HG02623 (cell line): ENCODE measurements around the gene POU2F2.

Experiments used
- ATAC-seq: cut with Tn5 transposase; IDR thresholded peaks from one replicate; pipeline ENCODE4 v1.9.1; 2021; ENCODE audit warnings: moderate library complexity; ENCODE audit not compliant: unreplicated experiment

The POU2F2 gene

DNA sequence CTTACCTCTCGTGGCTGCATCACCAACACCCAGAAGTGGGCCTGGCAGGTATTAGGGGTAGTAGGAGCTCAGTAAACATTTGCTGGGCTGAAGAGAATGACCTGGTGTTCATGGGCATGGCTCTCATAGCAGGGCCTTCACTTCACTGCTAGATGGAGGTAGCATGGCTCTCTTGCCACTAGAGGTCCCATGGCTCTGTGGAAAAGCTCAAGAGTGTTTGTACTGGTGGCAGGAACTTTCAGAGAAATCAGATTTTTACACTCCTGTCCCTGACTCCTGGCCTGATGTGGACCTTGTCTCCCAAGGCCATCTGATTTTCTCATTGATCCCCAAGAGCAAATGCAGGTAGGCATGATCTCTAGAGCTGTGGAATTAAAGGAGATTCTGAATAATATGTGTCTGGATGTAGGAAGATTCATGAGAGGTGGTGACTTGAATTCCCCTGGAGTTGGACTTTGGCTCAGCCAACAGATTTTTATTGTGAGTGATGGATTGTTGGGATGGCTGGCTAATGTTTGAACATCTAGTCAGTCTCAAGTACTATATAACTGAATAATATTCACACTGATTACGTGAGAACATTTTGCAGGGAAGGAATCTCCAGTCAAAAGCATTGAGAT, 50.6 kb downstream of the POU2F2 start:
- ATAC-seq = no peak

DNA sequence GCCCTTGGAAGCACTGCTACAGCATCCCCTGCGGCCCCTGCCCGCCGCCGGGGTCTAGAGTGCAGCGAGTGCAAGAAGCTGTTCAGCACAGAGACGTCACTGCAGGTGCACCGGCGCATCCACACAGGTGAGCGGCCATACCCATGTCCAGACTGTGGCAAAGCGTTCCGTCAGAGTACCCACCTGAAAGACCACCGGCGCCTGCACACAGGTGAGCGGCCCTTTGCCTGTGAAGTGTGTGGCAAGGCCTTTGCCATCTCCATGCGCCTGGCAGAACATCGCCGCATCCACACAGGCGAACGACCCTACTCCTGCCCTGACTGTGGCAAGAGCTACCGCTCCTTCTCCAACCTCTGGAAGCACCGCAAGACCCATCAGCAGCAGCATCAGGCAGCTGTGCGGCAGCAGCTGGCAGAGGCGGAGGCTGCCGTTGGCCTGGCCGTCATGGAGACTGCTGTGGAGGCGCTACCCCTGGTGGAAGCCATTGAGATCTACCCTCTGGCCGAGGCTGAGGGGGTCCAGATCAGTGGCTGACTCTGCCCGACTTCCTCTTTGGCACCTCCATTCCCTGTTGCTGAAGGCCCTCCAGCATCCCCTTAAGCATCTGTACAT, 51.4 kb downstream of the POU2F2 start:
- ATAC-seq = no peak

DNA sequence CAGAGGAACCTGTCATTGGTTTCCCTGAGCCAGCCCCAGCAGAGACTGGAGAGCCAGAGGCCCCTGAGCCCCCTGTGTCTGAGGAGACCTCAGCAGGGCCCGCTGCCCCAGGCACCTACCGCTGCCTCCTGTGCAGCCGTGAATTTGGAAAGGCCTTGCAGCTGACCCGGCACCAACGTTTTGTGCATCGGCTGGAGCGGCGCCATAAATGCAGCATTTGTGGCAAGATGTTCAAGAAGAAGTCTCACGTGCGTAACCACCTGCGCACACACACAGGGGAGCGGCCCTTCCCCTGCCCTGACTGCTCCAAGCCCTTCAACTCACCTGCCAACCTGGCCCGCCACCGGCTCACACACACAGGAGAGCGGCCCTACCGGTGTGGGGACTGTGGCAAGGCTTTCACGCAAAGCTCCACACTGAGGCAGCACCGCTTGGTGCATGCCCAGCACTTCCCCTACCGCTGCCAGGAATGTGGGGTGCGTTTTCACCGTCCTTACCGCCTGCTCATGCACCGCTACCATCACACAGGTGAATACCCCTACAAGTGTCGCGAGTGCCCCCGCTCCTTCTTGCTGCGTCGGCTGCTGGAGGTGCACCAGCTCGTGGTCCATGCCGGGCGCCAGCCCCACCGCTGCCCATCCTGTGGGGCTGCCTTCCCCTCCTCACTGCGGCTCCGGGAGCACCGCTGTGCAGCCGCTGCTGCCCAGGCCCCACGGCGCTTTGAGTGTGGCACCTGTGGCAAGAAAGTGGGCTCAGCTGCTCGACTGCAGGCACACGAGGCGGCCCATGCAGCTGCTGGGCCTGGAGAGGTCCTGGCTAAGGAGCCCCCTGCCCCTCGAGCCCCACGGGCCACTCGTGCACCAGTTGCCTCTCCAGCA, 52.1 kb downstream of the POU2F2 start:
- no peak for ATAC-seq

DNA sequence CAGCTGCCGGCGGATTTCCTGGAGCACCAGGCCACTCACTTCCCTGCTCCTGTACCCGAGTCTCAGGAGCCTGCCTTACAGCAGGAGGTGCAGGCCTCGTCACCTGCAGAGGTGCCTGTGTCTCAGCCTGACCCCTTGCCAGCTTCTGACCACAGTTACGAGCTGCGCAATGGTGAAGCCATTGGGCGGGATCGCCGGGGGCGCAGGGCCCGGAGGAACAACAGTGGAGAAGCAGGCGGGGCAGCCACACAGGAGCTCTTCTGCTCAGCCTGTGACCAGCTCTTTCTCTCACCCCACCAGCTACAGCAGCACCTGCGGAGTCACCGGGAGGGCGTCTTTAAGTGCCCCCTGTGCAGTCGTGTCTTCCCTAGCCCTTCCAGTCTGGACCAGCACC, 53.0 kb downstream of the POU2F2 start:
- no peak for ATAC-seq

DNA sequence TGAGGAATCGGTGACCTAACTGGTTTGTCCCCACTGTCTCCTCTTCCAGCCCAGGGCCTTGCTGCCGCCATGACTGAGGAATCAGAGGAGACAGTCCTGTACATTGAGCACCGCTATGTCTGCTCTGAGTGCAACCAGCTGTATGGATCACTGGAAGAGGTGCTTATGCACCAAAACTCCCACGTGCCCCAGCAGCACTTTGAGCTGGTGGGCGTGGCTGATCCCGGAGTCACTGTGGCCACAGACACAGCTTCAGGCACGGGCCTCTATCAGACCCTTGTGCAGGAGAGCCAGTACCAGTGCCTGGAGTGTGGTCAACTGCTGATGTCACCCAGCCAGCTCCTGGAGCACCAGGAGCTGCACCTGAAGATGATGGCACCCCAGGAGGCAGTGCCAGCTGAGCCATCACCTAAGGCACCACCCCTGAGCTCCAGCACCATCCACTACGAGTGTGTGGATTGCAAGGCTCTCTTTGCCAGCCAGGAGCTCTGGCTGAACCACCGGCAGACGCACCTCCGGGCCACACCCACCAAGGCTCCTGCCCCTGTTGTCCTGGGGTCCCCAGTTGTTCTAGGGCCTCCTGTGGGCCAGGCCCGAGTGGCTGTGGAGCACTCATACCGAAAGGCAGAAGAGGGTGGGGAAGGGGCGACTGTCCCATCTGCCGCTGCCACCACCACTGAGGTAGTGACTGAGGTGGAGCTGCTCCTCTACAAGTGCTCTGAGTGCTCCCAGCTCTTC, 53.5 kb downstream of the POU2F2 start:
- no peak for ATAC-seq

DNA sequence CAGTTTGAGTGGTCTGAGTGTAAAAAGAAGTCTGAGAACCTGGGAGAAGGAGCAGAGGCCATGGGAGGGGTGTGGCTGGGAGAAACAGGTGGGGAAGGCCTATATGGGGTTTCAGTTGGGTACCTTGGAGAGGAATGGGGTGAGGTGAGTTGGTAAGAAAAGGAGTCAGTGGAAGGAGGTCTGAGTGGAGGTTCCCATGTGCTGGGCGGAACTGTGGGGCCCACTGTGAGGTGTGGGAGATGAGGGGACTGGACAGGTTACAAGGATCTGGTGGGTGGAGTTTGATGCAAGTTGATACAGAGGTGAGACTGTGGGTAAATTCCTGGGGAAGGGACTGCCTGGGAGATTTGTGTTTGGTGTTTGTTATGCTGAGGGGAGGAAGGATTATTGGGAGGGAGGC, 54.2 kb downstream of the POU2F2 start:
- no peak for ATAC-seq

DNA sequence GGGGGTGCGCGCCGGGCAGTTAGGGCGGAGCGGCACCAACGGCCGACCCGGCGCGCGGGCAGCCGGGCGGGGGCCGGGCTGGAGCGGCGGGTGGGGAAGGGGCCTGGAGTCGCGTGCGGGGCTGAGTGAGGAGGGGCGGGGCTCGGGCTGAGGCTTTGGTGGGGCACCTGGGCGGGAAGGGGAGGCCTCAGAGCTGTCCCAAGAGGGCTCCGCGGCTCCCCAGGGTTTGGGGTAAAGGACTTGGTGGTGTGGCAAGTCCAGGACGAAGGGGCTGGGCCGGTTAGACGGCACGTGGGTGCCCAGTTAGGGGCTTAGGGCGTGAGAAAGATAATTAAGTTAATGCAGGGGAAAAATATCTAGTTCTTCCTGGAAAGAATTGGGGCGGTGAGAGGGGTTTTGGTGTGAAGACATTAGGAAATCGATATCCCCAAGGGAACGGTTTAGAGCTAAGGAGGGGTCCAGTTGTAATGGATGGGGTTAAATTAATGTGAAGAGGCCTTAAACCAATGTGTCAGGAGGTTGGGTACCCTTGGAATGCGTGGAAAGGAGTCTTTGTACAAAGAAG, 55.8 kb downstream of the POU2F2 start:
- ATAC-seq = no peak

DNA sequence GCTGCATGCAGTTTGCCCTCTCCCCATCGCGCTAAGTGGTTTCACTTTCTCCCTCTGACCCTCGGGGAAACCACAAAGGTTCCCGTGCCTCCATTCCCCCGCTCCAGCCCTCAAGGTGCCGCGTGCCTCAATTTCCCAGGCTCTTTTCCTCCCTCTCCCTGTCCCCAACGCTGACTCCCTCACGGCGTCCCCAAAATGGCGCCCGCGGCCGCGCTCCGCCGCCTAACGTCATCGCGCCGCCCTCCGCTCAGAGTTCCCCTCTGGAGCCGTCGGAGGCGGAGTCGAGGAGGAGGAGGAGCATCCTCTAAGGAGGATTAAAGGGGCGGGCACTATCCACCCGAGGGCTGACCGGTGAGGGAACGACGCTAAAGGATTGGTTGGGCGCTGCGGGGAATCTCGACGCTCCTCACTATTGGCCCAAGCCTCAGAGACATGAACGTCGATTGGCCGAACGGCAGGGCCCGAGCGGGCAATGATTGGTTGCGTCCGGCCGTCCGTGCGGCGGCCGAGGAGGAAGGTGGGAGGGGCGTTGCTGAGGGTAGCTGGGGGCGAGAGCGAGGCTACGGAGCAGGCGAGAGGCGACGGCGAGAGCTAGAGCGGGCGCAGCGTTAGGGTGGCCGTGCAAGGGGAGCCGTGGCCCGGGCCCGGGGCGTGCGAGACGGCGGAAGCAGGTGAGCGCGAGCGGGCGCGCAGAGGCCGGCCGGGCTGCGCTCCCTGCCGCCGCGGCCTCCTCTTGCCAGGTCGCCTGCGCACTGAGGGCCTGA, 56.4 kb downstream of the POU2F2 start, which contains the start of gene ZNF574:
Gene ZNF574 (plus strand): TSS at position 551 of the 764 bp plus-strand sequence. CDS start 2,441 bp downstream, outside the sequence.
- ATAC-seq = peak; percentile 92

DNA sequence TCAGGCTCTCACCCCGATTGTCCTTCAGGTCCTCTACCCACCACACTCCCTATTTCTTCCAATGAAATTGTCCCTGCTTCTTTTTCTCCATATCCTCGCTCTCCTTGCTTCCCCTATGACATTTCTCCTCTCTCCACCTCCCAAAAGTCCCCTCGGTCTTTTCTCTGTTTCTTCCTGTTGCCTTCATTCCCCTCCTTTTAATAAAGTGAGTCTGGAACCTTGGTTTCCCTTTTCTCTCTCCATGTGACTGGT, 57.0 kb downstream of the POU2F2 start:
- ATAC-seq = no peak

DNA sequence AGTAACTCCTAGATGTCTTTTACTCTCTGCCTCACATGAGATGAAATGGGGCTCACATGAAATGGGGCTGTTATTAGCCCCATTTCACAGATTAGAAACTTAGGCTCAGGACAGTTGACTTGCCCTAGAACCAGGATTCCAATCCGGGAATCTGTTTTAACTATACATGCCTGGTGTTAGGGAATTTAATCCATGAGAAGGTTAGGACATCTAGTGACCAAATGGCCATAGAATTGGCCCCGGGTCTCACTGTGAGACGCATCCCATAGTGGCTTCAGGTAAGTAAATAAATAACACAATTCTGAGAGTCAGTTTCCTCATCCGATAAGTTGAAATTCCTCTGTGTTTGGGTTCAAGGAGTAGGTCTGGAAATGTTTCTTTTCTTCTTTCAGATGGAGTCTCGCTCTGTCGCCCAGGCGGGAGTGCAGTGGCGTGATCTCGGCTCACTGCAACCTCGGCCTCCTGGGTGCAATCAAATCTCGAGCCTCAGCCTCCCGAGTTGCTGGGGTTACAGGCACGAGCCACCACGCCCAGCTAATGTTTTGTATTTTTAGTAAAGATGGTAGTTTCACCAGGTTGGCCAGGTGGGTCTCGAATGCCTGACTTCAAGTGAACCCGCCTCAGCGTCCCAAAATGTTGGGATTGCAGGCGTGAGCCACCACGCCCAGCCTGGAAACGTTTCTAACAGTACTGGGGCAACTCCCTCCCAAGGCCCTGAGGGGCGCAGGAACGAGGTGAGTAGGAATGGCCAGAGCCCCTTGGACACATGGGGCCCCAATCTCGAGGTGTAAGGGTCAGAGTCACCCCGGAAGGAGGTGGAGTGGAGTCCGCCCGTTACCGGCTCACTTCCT, 57.5 kb downstream of the POU2F2 start:
- ATAC-seq = no peak

DNA sequence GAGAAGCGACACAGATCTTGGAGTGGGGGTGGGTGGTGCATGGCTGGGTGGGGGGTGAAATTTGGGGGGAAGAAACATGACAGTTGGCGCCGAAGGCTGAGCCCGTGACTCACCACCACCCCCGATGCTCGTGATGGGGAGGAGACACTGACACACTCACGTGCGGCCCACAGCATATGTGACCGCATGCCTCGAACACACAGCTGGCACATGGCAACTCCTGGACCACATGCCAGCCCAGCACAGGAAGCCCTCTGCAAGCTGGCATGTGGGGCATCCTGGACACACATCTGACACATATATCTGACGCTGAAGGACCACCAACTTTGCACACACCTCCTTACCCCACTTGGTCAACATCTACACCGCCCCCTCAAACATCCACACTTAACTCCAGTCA, 61.0 kb downstream of the POU2F2 start:
- ATAC-seq = no peak

DNA sequence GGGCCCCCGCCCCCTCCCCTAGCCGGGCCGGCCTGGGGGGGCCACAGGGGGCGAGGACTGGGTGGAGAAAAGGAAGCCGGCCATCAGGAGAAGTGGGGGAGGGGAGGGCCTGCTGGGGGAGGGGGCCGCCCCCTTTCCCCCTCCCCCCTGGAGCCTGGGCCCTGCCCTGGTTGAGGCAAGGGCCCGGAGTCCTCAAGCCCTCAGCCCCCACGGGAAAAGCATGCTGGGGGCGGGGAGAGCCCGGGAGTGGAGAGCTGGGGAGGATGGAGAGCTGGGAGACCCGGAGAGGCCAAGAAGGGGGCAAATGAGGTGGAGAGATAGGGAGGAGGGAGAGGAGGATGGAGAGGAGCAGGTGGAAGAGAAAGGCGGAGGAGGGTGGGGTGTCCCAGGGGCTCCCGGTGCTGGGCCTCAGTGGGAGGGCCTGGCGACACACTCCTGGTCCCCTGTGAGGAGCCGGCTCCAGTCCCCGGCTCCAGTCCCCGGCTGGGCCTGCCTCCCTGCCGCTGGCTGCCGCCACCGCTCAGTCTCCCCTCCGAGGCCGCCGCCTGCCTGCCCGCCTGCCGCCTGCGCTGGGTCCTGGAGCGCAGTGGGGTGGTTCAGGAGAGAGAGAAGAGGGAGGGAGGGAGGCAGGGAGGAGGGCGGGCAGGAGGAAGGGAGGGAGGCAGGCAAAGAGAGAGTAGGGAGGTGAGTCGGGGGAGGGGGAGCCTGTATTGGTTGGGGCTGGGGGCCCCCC, 62.5 kb downstream of the POU2F2 start, which contains the start of gene GRIK5:
Gene GRIK5 (minus strand): TSS at position 588 of the 733 bp plus-strand sequence. CDS start 4,436 bp downstream, outside the sequence.
- no peak for ATAC-seq

DNA sequence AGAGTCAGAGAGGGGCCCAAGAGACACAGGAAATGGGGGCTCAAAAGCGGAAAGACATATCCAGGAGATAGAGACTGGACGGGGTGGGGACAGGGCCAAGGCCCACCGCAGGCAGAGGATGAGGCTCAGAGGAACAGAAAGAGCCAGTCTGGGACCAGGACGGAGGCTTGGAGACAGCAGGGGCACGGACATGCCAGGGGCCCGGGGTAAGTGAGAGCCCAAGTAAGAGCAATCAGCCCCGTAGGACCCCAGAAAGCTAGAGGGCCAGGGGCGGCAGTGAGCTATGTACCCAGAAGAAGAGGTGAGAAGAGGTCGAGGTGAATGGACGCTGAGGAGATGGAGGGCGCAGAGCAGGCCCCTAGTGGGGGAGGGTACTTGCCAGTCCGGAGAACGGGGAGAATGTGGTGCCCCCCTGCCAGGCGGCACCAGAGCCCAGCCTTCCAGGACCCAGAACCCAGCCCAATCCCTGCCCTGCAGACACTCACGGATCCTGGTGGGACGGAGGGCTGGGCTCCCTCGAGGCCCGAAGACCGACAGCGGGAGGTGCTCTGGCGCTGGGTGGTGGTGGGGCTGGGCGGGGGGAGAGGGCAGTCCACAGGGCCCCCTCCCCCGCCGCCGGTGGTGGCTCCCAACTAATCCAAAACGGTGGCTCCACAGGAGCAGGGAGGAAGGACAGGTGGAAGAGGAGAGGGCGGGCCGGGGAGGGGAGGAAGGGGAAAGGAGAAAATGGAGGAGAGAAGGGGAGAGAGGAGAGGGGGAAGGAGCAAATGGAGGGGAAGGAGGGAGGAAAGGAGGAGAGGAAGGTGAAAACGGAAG, 63.3 kb downstream of the POU2F2 start:
- ATAC-seq = no peak

DNA sequence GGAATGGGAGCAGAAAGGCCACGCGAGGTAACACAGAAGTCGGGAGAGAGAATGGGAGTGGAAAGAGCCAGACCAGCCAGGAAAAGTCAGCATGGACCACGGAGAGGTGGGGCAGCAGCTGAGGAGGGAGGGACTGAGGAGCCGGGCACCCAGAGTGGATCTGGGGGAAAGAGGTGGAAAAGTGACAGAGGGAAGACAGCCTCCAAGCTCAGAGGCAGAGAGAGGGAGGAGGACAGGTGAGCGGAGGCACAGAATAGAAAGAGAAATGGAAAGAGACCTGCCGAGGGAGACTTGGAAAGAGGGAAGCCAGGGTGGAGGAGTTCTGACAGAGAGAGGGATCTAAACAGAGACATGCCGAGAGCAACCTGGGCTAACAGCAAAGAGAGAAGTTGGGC, 63.9 kb downstream of the POU2F2 start:
- ATAC-seq = no peak

DNA sequence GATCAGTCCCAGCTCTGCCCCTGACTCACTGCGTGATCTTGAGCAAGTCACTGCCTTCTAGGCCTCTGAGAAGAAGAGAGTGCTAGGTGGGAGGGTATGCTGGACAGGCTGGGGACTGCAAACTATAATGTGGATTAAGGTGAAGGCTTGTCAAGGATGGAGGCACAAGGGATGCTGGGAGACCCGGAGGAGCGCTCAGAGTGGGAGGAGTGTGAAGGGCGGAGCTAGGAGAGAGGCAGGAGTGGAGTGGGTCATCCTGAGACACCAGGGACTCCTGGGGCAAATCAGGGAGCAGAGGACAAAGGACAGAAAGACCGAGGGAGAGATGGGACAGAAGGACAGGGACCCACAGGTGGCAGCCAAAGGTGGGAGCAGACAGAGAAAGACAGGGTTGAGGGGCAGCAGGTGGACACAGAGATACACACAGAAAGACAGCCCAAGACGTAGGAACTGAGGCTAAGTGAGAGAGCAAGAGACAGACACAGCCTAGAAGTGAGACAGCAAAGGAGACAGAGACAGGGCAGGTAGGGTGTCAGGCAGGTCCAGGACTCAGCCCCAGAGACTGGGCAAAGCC, 64.8 kb downstream of the POU2F2 start:
- ATAC-seq = no peak

DNA sequence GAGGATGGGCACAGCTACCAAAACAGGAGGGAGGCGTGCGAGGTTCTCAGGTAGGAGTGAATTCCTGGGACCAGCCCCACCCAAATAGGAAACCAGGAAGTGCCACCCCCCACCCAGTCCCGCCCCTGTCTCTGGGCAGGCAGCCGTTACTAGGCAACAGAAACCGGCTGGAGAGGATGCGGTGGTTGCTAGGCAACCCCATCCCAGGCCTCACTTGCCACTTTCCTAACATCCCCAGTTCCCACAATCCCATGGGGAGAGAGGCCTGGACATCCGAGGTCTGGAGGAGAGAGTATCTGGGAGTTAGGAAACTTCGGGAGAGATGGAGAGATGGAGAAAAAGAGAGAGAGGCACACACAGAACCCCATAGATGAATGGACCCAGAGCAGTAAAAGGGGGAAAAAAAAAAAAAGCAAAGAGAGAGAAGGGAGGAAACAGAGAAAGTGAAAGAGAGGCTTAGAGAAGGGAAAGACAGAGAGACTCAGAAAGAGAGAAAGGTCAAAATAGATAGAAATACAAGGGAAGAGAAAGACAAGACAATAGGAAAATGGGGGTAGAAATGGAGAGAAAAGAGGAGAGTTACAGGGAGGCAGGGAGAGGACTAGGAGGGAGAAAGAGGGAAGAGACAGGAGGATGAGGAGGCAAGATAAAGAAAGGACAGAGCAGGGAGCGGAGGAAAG, 66.0 kb downstream of the POU2F2 start:
- no peak for ATAC-seq

DNA sequence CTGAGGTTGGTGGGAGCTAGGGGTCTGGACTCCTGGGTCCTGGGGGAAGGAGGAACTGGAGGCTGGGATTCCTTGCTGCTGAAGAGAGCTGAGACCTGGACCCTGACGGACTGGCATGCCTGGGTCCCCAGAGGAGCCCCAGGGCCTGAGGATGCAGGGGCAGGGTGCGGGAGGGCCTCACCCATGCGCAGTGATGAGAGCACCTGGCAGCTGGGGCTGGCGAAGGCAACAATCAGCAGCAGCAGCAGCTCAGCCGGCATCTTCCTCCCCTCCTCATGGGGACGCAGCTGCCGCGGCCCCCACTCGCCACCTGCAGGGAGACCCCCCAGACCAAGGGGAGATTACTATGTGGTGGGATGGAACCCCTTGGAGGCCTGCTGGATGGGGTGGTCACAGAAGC, 66.7 kb downstream of the POU2F2 start:
- no peak for ATAC-seq
